Spleen (tissue), 11 donors: ENCODE measurements around the gene MAP2K5. TPM values are rescaled to one million over a fixed set of nuclear protein-coding genes. Genes with fewer than 3 reads are reported as not detected.

ENCODE experiments used
- DNase-seq: peaks from one replicate; pipeline ENCODE4 v3.0.0-alpha.2; 2020
- H3K27ac ChIP-seq, 8 donors: fragments of 200-600 bp; sonication (generic) in 7 of 8; 1 replicate in 4 of 8; 2 replicates in 4 of 8; pipeline versions ENCODE4 v1.5.0 to v1.8.0; 2016 to 2021; ENCODE audit warnings: inconsistent platforms in 4 of 8, mild to moderate bottlenecking in 4 of 8, moderate library complexity in 1 of 8
- H3K27me3 ChIP-seq, 7 donors: fragments of 200-600 bp; sonication (generic) in 6 of 7; replicated peaks in 1 of 7; 1 replicate in 4 of 7; 2 replicates in 3 of 7; pipeline versions ENCODE4 v1.5.0 to v1.8.0; 2016 to 2021; ENCODE audit warnings: inconsistent platforms in 3 of 7, mild to moderate bottlenecking in 1 of 7
- H3K36me3 ChIP-seq, 6 donors: fragments of 200-600 bp; sonication (generic) in 5 of 6; 1 replicate in 4 of 6; 2 replicates in 2 of 6; pipeline versions ENCODE4 v1.5.0 to v1.8.0; 2016 to 2021; ENCODE audit warnings: inconsistent platforms in 2 of 6
- H3K4me1 ChIP-seq, 6 donors: fragments of 200-600 bp; sonication (generic) in 5 of 6; 1 replicate in 3 of 6; 2 replicates in 3 of 6; pipeline versions ENCODE4 v1.5.0 to v1.8.0; 2016 to 2021; ENCODE audit warnings: inconsistent platforms in 3 of 6
- H3K4me3 ChIP-seq, 8 donors: fragments of 200-600 bp; sonication (generic) in 7 of 8; 1 replicate in 4 of 8; 2 replicates in 4 of 8; pipeline versions ENCODE4 v1.5.0 to v1.8.0; 2016 to 2021; ENCODE audit warnings: inconsistent platforms in 4 of 8, mild to moderate bottlenecking in 4 of 8, moderate library complexity in 2 of 8
- H3K9me3 ChIP-seq, 8 donors: fragments of 200-600 bp; sonication (generic) in 7 of 8; 1 replicate in 4 of 8; 2 replicates in 4 of 8; pipeline versions ENCODE4 v1.5.0 to v1.8.0; 2016 to 2021; ENCODE audit warnings: inconsistent platforms in 4 of 8
- CTCF ChIP-seq, 11 experiments: fragments of 200-600 bp in 7 of 11; fragments of 450-650 bp in 4 of 11; sonication (generic) in 4 of 11; IDR thresholded peaks in 8 of 11; conservative IDR thresholded peaks in 3 of 11; 1 replicate in 7 of 11; 2 replicates in 4 of 11; pipeline versions ENCODE4 v1.4.0 to v1.8.0; 2016 to 2021; ENCODE audit warnings: antibody characterized with exemption in 11 of 11, inconsistent platforms in 4 of 11, mild to moderate bottlenecking in 1 of 11
- POLR2A ChIP-seq, 3 donors: fragments of 450-650 bp; IDR thresholded peaks; one replicate each; pipeline ENCODE4 v1.5.1; 2017; ENCODE audit warnings: antibody characterized with exemption in 3 of 3, mild to moderate bottlenecking in 1 of 3
- POLR2AphosphoS5 ChIP-seq, 3 donors: sonication (generic); formaldehyde crosslinking; IDR thresholded peaks; one replicate each; pipeline ENCODE4 v1.5.1; 2017; ENCODE audit warnings: antibody characterized with exemption in 3 of 3
- WGBS, 5 donors: extraction: QIAGEN DNeasy Blood & Tissue Kit in 3 of 5; methylation state at CpG; one replicate each; pipeline versions ENCODE4 v1.1.5 to v1.1.7; 2013 to 2018; 5-methylcytosine and 5-hydroxymethylcytosine counted together
- intact Hi-C: fragments of 100-400 bp; cut with DNase I; formaldehyde crosslinking; loops from one replicate; pipeline ENCODE4 v1.15.0; 2023; ENCODE audit warnings: low total_unique reads
- polyA plus RNA-seq, 3 donors: library from polyadenylated mRNA; stranded (reverse); fragments of 200-250 nt; gene quantifications; one replicate each; pipeline ENCODE4 v1.2.1, GENCODE V29; 2013
- total RNA-seq, 7 donors: library from RNA; depleted of rRNA in 3 of 7; stranded (reverse); fragments of >200 nt in 3 of 7; fragmentation: NEBNext Ultra II Directional in 4 of 7; extraction: Animal tissue kit (Norgen Biotek cat#: 25700) in 4 of 7; gene quantifications; one replicate each; pipeline versions ENCODE4 v1.1.0 to v1.2.1, GENCODE V29; 2016 to 2021
- donor health status: healthy with polysubstance abuse.
- donor health status: DM: no; HTN: no; CAD: no; lungs with moderate emphysema.
- donor health status: DM: no; HTN: no; CAD: no.
- donor health status: Bipolar disorder and iron deficiency.
- donor health status: healthy.
- donor health status: DM: no; HTN: no; CAD: no.
- donor health status: DM: yes; HTN: yes; CAD: no.

Gene MAP2K5
- total and polyA plus RNA-seq, 10 donors = 8.4 to 30.4 (median 14.6) TPM

DNA sequence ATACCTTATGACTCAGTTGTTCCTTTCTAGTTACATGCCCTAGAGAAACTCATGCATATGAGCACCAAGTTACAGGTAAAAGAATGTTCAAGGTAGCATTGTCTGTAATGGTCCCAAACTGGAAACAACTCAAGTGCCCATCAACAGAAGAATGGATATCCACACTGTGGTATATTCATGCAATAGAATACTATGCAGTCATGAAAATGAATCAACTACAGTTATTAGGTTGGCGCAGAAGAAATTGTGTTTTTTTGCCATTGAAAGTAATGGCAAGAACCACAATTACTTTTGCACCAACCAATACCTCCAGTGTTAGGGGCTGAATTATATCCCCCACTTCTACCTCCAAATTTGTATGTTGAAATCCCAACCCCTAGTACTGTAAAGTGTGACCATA lies 307.0 kb downstream of the MAP2K5 start:
- no peaks in the 10 kb centered on the region for H3K27me3 ChIP-seq
- peaks cover 0 to 11% (median 0%) of the 10 kb centered on the region in 8 donors for H3K9me3 ChIP-seq
- intact Hi-C loops = no loop called here
- TF ChIP-seq POLR2A (IDR thresholded peaks at IDR 0.05) (no peak), CTCF (IDR thresholded peaks at IDR 0.05 in 8 of 11, conservative IDR thresholded peaks at IDR 0.05 in 3 of 11) (no peak), POLR2AphosphoS5 (IDR thresholded peaks at IDR 0.05) (no peak)
- peaks cover 0 to 14% (median 3%) of the 10 kb centered on the region in 6 donors for H3K4me1 ChIP-seq
- H3K27ac ChIP-seq = no peak overlapping the region
- no peak for DNase-seq
- no peaks in the 10 kb centered on the region for H3K36me3 ChIP-seq
- 93 to 100% (median 98%) methylated on average over 1 of the region's 1 CpG for WGBS, 5 donors
- no peak overlapping the region for H3K4me3 ChIP-seq

DNA sequence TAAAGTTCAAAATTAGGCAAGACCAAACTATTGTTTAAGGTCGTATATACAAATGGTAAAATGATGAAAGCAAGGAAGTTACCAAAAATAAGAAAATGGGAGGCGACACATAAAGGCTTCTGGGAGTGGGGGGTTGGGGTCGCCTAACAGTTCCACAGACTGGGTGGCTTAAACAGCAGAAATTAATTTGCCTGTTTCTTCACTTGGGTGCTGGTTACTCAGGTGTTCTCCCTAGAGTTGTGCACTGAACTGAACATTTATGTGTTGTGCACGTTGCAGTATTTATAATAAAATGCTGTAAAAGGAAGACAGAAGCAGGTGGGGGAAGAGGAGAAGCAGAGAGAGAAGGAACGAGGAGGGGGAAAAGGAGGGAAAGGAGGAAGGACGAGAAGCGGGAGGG lies 307.8 kb downstream of the MAP2K5 start:
- H3K9me3 ChIP-seq = peaks cover 0 to 11% (median 0%) of the 10 kb centered on the region in 8 donors
- WGBS, 5 donors = 34 to 50% (median 36%) methylated on average over 7 of the region's 7 CpGs
- intact Hi-C loops = no loop called here

GRCh38 chr15:67850994-67851571 lies 308.6 kb downstream of the MAP2K5 start:
- TF ChIP-seq POLR2AphosphoS5 (IDR thresholded peaks at IDR 0.05) = peak in 1 of 3 donors; percentile 27
- TF ChIP-seq POLR2A (IDR thresholded peaks at IDR 0.05) = no peak
- peaks cover 0 to 14% (median 3%) of the 10 kb centered on the region in 6 donors for H3K4me1 ChIP-seq
- H3K27ac ChIP-seq = peak overlapping the region in 5 of 8 donors; percentile 2 to 71 (median 59)
- H3K27me3 ChIP-seq = no peaks in the 10 kb centered on the region
- 41 to 71% (median 44%) methylated on average over 4 of the region's 4 CpGs for WGBS, 5 donors
- no peak overlapping the region for H3K4me3 ChIP-seq
- H3K9me3 ChIP-seq = peaks cover 0 to 11% (median 0%) of the 10 kb centered on the region in 8 donors
- intact Hi-C loops = no loop called here
- H3K36me3 ChIP-seq = no peaks in the 10 kb centered on the region
- DNase-seq = no peak

More for the DNA sequence above, 307.8 kb downstream of the MAP2K5 start:
- no peaks in the 10 kb centered on the region for H3K36me3 ChIP-seq
- no peaks in the 10 kb centered on the region for H3K27me3 ChIP-seq
- H3K27ac ChIP-seq = peak overlapping the region in 2 of 8 donors; percentile 56 to 71
- TF ChIP-seq POLR2AphosphoS5 (IDR thresholded peaks at IDR 0.05) (no peak), POLR2A (IDR thresholded peaks at IDR 0.05) (no peak), CTCF (IDR thresholded peaks at IDR 0.05 in 8 of 11, conservative IDR thresholded peaks at IDR 0.05 in 3 of 11) (no peak)
- H3K4me3 ChIP-seq = no peak overlapping the region
- peaks cover 0 to 14% (median 3%) of the 10 kb centered on the region in 6 donors for H3K4me1 ChIP-seq
- no peak for DNase-seq

GRCh38 chr15:67852418-67852817 lies 309.9 kb downstream of the MAP2K5 start:
- Histone ChIP-seq H3K4me3 (no peak overlapping the region), H3K4me1 (peaks cover 0 to 14% (median 3%) of the 10 kb centered on the region in 6 donors), H3K27me3 (no peaks in the 10 kb centered on the region), H3K9me3 (peaks cover 0 to 11% (median 0%) of the 10 kb centered on the region in 8 donors), H3K27ac (no peak overlapping the region), H3K36me3 (no peaks in the 10 kb centered on the region)
- WGBS, 5 donors = 67 to 76% (median 74%) methylated on average over 3 of the region's 3 CpGs
- intact Hi-C loops = no loop called here
- DNase-seq = no peak
- TF ChIP-seq CTCF (IDR thresholded peaks at IDR 0.05 in 8 of 11, conservative IDR thresholded peaks at IDR 0.05 in 3 of 11) = no peak
- TF ChIP-seq POLR2AphosphoS5 (IDR thresholded peaks at IDR 0.05) = no peak
- TF ChIP-seq POLR2A (IDR thresholded peaks at IDR 0.05) = no peak
